LoVo (cell line): Measurements from ENCODE around the gene TGFBR3L.
"Not testable (repeated sequence)": the region's sequence is repeated elsewhere in the genome, so short reads cannot be mapped to it uniquely, and the experiment has no call there.

ENCODE experiments used
- DNase-seq: peaks from one replicate; pipeline ENCODE4 v3.0.0-alpha.2; 2016; ENCODE audit warnings: low spot score

TGFBR3L gene

DNA sequence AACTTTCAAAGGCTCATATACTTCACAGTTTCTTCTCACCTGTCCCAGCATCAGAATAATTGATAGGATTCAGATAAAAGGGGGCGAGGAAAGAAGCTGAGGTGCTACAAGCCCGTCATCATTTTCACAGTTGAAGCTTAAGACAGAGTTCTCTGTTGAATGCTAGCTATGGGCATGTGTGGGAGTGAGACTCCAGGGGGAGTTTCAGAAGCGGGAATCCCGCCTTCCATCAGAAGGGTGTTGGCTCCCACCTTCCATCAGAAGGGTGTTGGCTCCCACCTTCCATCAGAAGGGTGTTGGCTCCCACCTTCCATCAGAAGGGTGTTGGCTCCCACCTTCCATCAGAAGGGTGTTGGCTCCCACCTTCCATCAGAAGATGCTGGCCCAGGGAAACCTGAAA is 46.5 kb downstream of the TGFBR3L start:
- DNase-seq: not testable (repeated sequence)

DNA sequence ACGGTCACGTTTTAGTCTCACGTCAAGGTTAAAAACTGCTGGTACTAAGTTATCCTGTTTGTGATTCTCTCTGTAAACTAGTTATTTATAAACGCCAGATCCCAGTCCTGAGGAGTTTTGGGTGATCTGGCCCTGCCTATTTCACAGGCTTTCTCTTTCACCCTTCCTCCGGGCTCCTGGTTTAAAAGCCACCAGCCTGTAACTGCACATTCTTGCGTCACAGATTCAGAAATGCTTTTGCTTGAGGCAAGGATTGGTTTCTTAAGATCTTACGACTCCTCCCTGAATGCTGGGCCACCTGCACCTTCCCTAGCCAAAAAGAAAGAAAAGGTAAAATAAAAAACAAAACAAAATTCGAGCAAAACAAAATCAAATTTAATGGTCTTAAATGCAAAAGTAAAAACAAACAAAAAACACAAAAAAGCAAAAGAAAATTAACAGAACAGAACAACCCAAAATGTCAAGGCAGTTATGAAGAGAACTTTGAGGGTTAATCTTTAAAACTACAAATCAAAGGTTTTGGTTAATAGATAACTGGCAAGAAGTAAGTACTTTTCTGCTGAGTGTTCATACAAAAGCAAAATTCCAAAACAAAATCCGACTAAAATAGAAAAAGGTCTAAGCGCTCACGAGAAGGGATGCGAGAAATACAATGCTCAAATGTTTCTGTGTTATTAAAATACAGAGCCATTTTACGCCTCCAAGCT is 47.4 kb downstream of the TGFBR3L start:
- no peak for DNase-seq

GRCh38 chr19:7962644-7963268 is 48.1 kb downstream of the TGFBR3L start:
- DNase-seq: no peak

- no peak for DNase-seq
Observed at GRCh38 chr19:7963566-7963965, 48.9 kb downstream of the TGFBR3L start.

GRCh38 chr19:7965259-7965841 is 50.7 kb downstream of the TGFBR3L start:
- no peak for DNase-seq

GRCh38 chr19:7965921-7966665 is 51.5 kb downstream of the TGFBR3L start:
- DNase-seq: no peak

GRCh38 chr19:7968008-7968795 is 53.6 kb downstream of the TGFBR3L start:
- DNase-seq: no peak
